ENCODE results near the gene BMX.

The BMX gene

DNA sequence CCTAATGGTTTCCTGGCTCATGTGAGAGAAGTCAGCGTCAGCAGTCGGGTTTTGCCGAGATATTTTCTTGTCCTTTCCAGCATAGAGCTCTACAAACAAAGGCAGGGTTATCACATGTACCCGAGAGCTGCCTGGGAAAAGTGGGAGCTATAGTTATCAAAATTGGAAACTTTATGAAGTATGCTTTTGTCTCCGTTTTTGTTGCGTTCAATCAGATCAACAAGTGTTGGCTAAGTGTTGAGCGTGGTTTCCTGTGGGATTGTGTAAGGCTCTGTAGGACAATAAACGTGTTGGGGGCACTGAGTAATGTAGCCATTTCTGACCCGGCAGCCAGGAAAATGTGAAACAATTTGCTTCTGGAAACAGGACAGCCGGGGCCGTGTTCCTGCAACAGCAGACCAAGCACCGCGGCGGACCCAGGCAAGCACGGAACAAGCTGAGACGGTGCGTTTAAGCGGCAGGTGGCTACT lies at the start of gene BMX:
BMX (plus strand) TSS at position 311 of the 470 bp plus-strand sequence. CDS start 7,547 bp downstream, outside the sequence.
- DNase-seq: no peak

GRCh38 chrX:15451913-15452312 lies 48.7 kb upstream of the BMX start:
- no peak for DNase-seq

GRCh38 chrX:15464704-15465103 lies 35.9 kb upstream of the BMX start:
- DNase-seq: no peak

- DNase-seq: no peak
Observed at GRCh38 chrX:15465347-15465746, 35.3 kb upstream of the BMX start.

DNA sequence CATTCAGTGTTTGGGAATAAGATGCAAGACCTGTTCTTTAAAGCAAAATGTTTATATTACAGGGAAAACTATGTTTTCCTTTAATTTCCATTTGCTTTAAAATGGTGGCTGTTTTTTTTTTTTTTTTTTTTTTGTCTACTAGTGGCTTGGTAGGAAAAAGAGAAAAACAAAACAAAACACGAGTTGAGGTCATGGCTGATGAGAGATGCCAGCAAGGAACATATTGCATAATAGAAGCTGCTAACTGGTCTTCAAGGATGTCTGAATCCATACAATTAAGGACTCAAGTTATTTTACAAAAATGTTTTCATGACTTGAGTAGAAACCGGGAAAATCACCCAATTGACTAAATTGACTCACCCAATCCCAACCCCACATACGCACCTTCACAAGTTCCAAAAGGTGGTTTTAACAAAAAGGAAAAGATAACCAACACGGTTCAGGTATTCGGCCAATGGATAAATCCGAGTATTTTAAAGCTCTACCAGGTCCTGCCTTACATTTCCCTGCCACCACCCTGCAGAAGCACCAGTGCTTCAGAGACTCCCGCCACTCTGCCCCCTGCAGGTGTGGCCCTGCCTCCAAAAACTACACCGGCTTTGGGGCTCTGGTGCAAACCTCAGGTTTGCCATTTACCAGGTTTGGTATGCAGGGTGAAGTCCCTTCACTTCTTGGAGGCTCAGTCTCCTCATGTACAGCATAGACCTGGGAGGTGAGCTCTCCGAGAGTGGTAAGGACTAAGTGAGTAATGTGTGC lies 34.5 kb upstream of the BMX start:
- DNase-seq: no peak

DNA sequence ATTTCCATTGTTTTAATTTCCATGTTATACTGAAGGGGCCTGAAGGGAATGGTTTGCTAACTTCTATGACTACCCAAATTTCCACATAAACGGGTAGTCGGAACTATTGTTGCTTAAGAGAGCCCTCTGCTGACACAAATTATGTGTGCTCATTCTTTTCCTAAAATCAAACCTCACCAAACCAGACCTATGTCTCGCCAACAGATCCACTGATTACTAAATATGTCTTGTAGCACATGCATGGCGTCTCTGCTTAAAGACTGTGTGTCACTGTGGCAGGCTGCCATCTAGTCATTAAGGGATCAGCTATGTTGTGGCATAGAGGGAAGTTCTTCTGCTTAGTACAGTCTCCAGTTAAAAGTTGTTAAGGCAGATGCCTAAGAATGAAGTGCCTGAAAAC lies 32.6 kb upstream of the BMX start:
- DNase-seq: no peak

DNA sequence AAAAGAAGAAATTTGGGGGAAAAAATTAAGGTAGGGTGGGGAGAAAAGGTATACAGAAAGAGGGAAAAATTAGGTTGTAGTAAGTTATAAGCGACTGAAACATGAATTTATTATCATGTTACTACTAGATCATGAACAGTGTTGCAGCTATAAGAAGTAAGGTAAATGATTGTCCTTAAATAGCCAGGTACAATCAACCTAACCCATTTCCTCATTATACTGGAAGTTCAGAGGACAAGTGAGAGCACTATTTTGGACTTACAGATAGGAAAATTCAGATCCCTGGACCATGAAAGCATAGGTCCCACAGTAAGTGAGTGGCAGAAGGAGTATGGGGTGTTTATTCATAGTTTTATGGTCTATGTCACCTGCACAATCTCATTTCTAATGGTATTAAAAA lies 31.0 kb upstream of the BMX start:
- no peak for DNase-seq

DNA sequence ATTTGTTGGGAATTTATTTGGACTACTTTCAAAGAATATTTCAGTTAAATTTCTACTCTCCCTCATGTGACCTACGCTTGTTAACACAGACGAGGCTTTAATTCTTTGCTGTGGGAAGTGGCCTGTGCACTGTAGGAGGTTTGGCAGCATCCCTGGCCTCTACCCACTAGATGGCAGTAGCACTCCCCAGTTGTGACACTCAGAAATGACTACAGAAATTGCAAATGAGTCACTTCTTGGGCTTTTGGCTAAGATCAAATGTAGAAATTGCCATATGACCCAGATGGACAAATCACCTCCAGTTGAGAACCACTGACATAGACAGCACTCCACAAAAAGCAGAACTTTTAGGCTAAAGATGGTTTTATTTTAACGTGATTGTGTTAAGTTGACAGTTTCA lies 29.6 kb upstream of the BMX start:
- peak; percentile 1 for DNase-seq

DNA sequence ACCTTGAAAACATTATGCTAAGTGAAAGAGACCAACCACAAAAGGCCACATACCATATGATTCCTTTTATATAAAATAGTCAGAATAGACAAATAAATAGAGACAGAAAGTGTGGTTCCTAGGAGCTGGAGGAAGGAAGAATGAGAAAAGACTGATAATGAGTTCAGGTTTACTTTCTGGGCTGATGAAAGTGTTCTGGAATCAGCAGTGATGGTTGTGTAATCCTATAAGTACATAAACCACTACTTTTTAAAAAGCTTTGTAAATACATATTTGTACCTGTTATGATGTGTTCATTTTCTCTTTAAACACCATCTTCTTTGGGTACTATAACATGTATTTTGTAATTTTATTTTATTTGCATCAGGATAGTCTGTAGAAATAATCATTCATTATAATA lies 28.1 kb upstream of the BMX start:
- no peak for DNase-seq

DNA sequence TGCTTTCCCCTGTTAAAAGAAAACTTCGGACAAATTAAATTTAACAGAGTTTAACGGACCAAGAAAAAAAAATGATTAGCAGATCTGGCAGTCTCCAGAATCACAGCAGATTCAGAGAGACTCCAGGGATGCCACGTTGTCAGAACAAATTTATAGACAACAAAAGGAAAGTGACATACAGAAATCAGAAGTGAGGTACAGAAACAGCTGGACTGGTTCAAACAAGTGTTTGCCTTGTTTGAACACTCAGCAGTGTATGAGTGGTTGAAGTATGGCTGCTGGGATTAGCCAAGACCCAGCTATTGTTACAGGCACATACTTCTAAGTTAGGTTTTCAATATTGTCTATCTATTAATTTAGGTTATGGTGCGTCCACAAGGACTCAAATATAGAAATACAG lies 26.6 kb upstream of the BMX start:
- DNase-seq: peak; percentile 23

GRCh38 chrX:15475021-15475420 lies 25.6 kb upstream of the BMX start:
- DNase-seq: no peak

DNA sequence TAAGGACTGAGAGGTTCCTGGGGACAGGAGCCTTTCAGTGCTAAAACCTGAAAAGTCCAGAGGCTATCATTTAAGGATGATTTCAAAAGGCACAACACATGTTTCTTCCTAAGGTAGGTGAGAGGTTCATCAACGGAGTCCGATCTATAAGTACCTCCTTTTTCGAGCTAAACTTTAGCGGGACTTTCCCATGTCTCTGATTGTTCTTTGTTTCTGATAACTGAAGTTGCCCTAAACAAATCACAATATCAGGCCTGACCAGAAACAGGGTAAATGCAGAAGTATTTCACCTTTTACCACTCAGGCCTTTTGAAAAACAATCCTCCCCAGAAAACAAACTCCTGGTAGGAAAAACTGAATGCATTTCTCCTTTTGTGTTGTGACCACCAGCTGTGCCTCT lies 25.1 kb upstream of the BMX start:
- no peak for DNase-seq

DNA sequence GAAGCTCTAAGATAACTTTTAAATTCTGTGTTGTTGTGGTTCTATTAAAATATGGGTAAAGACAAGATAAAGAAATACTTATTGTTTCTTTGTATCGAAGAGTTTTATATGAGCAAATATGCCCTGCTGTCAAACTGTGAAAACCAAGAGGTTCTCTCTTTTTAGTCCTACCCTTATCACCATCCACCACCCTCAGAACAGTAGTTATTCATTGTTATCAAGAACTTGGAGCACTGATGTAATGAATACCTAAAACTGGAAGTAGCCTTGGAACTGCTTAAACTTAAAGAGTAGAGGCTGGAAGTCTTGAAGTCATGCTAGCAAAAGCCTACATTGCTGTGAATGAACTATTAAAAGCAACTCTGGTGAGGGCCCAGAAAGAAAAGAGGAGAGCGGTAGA lies 16.7 kb upstream of the BMX start:
- no peak for DNase-seq

GRCh38 chrX:15492469-15492868 lies 8.1 kb upstream of the BMX start:
- no peak for DNase-seq

GRCh38 chrX:15493118-15493962 lies 7.3 kb upstream of the BMX start, which contains the start of gene PIR:
PIR (minus strand) TSS chrX:15493333; CDS start chrX:15491257, 2,076 bp downstream.
- peak; percentile 87 for DNase-seq

- DNase-seq: no peak
Observed at GRCh38 chrX:15495801-15496200, 4.8 kb upstream of the BMX start.

DNA sequence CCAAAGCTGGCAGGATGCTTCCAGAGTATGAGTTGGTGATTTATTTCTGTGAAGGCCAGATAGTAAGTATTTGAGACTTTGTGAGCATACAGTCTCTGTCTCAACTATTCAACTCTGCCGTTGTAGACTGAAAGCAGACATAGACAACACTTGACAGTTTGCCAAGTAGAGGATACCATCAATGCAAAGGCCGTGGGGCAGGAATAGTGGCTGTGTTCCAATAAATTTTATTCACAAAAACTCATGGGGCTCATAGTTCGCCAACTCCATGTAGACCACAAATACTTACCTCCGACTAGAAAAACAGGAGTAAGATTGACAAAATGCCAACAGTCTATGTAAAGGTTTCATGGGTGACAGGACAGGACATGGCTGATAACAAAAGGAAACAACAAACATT lies 3.8 kb upstream of the BMX start:
- no peak for DNase-seq

- no peak for DNase-seq
Observed at GRCh38 chrX:15497865-15498264, 2.7 kb upstream of the BMX start.

- DNase-seq: no peak
Observed at GRCh38 chrX:15498741-15499140, 1.9 kb upstream of the BMX start.

- no peak for DNase-seq
Observed at GRCh38 chrX:15499976-15500375, 631 bp upstream of the BMX start.

DNA sequence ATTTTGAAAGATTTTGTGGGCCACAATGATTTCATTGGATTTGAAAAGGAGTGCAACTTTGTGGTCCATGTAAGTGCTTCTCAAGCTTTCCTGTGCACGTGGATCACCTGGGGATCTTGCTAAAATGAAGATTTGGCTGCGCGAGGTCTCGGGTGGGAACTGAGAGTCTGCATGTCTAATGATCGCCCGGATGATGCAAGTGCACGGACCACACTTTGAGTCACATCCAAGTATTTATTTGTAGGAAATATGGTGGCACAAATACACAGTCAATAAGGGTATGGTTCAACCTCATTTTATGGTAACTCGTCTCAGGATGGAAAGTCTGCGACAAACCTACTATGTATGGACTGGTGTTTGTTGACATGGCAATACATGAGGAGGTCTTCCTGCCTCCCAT lies 899 bp downstream of the BMX start:
- no peak for DNase-seq

DNA sequence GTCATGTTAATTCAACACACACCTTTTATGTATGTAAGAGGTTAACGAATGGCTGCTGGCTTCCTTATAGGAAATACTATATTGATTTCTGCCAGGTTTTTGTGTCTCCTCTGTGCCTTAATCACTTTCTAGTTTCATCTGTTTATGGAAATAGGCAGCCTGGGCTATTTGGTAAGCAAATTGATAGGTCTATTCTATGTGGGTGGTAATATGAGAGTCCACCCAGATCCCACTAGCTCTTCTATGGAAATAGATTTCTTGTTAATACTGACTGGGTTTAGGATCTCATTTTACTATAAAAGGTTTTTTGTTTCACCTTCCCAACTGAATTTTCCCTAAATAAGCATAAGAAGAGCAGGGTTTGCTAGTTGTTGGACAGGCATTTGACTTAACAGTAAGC lies 4.1 kb downstream of the BMX start:
- DNase-seq: no peak

DNA sequence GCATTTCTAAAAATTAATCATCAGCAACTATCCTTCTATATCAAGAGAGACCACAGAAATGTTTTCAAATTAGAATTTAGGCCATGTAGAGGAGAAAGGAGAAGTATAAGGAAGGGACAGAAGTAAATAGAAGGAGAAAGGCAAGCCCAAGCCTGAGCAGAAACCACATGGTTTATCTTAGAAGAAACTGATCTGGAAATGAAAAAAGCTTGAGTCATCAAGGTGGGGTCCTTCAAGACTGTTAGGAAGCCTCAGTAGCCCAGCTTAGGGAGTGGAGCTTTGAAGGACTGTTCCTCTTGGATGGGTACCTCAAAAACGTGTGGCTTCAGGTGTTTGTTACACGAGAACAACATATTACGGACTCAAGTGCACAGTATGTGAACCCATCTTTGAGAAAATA lies 4.5 kb downstream of the BMX start:
- no peak for DNase-seq

DNA sequence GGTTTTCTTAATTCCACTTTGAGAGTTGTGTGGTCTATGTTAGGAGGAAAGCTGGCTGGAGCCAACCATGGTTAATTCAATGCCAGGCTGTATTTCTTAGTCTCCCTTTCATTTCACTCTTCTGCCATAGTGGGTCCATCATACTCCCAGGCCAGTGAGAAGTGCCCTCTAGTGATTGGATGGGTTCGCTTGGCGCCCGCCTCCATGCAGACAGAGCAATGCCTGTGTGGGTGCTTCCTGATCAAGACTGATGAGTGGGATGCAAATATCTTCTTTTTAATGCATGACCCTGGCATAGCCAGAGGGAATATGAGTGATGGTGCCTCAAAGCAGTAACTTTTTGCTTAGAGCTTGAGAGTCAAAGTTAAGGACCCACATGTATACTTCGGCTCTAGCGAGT lies 6.4 kb downstream of the BMX start:
- DNase-seq: no peak
